DMS153 treated with DMSO at 0.1 percent for 48 hours (cell line): Measurements from ENCODE around the gene PHGDH.
"Not testable (repeated sequence)": the region's sequence is repeated elsewhere in the genome, so short reads cannot be mapped to it uniquely, and the experiment has no call there.

Source experiments
- DNase-seq: peaks from one replicate; lab custom pipeline; 2025; ENCODE audit not compliant: unreplicated experiment; lab: John Stamatoyannopoulos, UW

Gene PHGDH

DNA sequence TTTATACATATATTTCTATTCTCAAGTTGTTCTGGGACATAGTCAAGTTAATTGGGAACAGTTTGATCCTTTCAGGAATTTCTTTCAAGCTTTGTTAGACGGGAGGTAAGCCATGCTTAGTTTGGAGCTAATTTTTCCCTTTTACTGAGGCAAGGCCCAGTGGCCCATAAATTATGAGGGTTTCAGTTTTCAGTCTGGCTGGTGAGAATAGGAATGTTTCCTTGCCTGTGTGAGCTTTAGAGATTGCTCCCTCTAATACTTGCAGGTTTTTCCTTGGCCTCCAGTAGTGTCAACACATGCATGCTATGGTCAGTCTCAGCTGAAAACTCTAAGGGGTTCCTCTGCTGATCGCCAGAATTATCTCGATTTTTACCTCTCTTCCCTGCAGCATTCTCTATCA, 14.1 kb upstream of the PHGDH start:
- DNase-seq, result no peak

DNA sequence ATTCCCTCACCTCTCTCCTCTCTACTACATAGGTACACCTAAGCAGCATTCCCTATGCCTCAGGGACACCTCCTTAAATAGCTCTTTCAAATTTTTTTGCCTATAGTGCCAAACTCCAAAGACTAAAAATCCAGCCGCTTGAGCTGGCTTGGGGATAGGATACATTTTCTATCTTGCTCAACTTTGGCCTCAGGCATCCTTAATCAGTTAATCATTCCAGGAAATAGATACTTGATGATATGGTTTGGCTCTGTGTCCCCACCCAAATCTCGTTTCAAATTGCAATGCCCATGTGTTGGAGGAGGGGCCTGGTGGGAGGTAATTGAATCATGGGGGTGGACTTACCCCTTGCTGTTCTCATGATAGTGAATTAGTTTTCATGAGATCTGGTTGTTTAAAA, 11.4 kb upstream of the PHGDH start:
- DNase-seq, result no peak

DNA sequence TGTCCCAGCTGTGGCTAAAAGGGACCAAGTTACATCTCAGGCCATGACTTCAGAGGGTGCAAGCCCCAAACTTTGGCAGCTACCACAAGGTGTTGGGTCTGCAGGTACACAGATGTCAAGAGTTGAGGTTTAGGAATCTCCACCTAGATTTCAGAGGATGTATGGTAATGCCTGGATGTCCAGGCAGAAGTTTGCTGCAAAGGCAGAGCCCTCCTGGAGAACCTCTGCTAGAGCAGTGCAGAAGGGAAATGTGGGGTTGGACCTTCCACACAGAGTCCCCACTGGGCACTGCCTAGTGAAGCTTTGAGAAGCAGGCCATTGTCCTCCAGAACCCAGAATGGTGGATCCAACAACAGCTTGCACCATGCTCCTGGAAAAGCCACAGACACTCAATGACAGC, 10.1 kb upstream of the PHGDH start:
- DNase-seq, result no peak

DNA sequence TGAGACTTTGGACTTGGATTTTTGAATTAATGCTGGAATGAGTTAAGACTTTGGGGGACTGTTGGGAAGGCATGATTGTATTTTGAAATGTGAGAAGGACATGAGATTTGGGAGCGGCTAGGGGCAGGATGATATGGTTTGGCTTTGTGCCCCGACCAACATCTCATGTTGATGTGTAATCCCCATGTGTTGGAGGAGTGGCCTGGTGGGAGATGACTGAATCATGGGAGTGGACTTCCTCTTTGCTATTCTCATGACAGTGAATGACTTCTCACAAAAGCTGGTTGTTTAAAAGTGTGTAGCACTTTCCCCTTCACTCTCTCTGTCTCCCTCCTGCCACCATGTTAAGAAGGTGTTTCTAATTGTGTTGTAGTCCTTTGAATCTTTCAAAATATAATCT, 9.3 kb upstream of the PHGDH start:
- no peak for DNase-seq

DNA sequence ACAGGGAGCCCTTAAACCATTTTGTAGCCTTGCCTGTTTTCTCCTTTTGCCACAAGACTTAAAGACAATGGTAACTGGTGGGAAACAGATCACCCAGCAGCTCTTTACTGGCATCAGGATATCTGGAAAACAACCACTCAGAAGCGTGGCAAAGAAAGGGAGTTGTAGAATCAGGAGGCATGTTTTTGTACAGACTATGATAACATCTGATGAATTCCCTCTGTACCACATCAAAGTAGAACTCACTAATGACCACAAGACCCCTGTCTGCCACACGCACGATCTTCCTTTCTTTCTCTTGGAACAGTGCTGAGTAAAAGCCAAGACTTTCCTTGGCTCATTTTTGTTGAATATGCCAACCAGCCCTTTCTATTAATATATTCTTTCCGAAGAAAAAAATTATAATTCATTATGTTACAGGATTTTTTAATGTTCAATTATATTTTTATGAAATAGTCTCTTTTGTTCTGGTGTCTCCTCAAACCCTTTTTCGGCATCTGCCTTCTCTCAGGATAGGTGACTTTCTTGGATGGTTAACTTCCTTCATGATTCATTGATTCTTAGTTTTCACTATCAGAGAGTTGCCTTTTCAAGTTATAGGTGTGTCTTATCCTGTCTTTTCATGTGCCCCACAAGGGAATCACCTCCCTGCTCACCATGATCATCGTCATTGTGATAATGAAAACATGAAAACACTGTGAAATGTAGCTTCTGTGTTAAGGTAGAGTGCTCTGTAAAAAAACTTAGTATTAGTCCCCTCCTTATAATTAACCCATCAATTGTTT, 7.9 kb upstream of the PHGDH start:
- DNase-seq, result no peak

DNA sequence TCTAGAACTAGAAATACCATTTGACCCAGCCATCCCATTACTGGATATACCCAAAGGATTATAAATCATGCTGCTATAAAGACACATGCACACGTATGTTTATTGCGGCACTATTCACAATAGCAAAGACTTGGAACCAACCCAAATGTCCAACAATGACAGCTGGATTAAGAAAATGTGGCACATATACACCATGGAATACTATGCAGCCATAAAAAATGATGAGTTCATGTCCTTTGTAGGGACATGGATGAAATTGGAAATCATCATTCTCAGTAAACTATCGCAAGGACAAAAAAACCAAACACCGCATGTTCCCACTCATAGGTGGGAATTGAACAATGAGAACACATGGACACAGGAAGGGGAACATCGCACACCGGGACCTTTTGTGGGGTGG, 5.1 kb upstream of the PHGDH start:
- not testable (repeated sequence) for DNase-seq

DNA sequence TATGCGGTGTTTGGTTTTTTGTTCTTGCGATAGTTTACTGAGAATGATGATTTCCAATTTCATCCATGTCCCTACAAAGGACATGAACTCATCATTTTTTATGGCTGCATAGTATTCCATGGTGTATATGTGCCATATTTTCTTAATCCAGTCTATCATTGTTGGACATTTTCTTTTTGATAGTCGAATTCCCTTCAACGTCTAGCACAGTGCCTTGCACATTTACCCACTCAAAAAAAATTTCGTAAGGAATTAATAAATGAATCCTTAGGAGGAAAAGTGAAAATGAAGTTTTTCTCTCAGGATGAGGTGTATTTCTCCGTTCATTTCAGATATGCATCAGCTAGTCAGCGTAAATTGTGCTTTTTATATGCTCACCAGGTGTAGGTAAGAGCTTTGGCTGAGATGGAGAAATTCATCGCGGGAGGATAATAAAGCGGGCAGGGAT, 354 bp upstream of the PHGDH start:
- DNase-seq, result not testable (repeated sequence)

DNA sequence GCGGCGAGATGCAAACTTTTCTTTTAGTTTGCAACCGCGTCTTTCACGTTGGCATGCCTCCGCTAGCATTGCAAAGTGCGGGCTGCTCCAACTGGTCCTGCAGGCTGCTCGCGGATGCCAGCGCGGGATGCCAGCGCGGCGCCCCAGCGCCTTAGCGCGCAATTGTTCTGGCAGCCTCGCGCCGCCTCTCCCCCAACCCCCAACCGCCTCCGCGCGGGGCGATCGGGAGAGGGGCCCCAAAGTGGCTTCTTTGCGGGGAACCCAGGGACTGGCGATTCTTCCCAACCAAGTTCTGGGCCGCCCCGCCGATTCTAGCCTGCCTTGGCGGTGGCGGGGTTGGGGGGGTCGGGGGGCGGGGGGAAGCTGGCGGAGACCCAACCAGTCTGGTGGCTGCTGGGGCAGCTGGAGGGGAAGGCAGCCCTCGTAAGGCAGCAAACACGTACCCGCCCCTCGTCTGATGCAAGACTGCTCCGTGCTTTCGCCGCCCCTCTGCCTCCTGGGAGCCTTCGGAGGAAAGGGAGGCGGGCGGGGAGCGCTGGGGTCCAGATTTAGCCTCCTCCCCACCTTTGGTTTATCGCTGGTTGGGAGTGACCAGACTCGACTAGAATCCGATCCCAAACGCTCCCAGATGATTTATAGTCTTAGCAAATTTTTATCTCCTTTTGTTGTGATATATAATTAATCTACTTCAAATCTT, 756 bp downstream of the PHGDH start:
- DNase-seq, result peak; percentile 43

DNA sequence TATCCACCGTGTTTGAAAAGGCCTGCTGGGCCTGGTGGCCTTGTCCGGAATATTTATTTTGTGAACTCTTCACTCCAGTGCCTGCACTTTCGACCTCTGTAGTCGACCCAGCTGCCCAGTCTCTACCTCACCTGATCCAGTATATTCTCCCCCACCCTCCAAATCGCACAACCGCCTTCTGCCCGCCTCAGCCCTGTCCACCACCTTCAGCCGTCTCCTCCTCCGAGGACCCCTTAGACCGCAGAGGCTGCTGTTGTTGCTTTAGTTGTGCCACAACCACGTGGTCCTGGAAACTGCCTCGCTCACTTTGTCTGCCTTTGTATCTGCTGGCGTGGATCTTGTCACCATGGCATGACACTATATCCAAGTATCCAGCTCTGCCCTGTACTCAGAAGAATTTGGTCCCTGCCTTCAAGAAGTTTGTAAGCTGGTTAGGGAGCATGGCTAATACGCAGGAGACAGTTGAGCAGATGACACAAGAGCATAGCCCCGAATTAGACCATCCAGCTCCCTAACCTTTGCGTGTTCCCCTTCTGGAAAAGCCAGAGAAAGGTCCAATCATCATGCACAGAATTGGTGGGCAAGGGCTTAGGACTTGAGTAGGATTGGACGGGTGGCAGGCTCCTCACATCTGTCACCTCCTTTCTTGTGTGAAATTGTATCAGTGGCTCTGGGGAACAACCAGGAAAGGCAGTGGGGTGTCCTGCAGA, 1.5 kb downstream of the PHGDH start:
- no peak for DNase-seq

DNA sequence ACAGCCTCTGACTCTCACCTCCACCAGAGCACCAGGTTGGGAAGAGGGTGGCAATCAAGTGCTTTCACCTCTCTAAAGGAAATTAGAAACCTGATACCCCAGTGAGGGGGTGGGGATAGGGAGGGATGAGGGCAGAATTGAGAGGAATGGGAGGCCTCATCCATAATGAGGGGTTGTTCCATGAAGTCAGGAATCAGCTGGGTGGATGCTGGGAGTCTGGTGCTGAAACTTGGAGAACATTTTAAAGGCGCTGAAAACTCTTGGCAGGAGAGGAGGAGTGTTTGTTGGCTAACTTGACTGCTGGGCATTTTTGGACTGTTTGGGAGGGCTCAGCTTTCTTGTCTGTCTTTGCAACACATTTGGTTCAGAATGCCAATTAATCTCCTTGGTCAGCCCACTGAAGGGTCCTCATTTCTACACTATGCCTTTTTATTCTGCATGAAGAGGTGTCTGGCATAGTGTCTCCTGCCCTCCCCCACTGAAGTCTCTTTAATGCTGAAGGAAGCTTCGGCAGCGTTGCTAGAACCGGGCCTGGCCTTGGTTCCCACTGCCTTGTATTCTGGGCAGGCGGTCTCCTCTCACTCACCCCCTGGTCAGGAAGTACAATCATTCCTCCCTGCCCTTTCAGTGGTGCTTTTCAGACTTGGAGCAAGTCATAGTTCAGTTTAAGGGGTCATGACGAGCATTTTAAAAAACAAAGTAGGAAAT, 2.2 kb downstream of the PHGDH start:
- DNase-seq, result peak; percentile 56

DNA sequence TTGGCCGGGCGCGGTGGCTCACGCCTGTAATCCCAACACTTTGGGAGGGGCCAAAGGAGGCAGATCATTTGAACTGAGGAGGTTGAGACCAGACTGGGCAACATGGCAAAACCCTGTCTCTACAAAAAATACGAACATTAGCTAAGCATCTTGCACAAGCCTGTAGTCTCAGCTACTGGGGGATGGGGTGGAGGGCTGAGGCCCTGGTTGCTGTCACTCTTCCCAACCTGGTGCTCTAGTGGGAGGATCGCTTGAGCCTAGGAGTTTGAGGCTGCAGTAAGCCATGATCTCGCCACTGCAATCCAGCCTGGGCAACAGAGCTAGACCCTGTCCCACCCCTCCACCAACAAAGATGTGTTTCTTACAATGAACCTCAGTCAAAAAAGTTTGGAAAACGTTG, 2.8 kb downstream of the PHGDH start:
- no peak for DNase-seq

DNA sequence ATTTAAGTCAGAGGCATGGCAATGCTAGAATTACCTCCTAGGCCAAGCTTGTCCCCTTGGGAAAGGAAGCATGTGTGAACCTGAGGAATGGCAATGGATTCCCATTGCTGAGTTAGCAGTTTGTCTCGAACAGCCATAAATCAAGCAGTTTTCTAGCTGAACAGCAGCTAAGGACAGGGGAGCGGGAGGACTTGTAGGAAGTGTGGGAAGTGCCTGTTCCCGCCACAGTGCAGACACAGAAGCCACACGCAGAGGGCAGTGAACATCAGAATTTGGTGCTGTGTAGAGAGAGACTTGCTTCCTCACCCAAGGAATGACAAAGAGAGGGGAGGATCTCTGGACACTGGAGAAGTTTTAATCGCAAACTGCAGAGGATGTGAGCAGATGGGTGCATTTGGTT, 3.8 kb downstream of the PHGDH start:
- DNase-seq, result no peak

DNA sequence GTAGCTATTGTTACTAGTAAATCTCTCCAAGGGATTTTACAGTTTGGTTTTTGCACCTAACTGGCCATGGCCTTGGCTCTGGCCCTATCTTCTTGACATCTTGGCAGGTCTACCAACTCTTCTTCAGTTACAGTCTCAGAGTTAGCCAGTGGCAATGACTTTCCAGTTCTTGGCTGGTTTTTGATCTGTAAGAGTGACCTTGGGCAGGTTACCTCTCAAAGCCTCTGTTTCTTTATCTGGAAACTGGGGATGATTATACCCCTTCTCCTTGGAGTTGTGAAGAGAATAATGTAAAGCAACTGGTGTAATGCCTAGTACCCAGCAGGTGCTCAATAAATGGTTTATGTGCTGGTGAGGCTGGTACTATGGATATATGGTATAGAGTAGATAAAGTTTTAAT, 6.7 kb downstream of the PHGDH start:
- no peak for DNase-seq

DNA sequence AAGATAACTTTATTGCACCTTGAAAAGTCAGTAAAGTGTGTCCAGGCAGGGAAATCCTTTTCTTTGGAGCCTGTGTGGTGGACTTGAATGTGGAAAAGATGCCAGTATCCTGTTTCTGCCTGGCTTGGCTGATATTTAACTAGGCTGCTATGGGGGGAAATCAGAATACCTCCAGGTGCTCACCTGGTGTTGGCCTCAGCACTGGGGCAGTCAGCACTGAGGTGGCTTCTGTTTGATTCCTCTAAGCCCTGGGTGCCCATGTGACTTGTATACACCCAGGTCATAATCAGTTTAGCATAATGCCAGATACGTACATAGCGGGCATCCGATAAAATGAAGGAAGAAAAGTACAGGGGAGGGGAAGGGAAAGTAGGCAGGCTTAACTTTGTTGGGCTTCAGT, 7.2 kb downstream of the PHGDH start:
- DNase-seq, result no peak

DNA sequence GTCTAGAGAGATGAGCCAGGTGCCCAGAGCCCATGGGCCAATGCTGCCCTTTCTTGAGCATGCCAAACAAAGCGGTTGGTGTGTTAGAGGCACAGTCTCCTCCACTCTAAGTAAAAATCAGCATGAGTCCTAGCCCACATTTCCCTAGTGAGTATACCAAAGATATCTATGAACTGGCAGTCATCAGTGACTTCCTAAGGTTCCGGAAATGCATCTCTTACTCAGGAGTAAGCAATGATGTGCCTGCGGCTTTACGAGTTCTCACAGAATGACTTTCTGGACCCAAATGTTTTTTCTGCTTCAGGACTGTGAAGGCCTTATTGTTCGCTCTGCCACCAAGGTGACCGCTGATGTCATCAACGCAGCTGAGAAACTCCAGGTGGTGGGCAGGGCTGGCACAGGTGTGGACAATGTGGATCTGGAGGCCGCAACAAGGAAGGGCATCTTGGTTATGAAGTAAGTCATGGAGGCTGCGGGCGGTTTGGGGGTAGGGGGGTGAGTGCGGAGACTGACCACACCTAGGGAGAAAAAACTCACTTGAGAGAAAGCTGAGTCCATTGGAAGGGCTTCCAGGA, 9.2 kb downstream of the PHGDH start:
- no peak for DNase-seq

DNA sequence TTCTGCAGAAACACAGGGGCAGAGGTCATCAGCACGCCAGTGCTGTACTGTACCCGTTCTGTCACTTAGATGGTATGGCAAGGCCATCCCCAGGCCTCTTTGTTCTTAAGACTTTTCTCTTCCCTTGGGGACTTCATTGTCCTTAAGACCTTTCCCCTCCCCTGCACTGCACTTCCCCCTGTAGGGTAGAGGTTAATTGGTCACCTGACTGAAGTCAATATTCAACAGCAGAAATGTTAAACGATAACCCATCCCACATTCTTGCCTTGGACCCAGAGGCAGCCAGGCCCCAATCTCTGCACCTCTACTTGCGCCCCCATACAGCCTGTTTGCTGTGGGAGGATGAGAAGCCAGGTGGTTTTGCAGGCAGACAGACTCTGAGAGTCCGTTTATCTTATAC, 10.2 kb downstream of the PHGDH start:
- no peak for DNase-seq

DNA sequence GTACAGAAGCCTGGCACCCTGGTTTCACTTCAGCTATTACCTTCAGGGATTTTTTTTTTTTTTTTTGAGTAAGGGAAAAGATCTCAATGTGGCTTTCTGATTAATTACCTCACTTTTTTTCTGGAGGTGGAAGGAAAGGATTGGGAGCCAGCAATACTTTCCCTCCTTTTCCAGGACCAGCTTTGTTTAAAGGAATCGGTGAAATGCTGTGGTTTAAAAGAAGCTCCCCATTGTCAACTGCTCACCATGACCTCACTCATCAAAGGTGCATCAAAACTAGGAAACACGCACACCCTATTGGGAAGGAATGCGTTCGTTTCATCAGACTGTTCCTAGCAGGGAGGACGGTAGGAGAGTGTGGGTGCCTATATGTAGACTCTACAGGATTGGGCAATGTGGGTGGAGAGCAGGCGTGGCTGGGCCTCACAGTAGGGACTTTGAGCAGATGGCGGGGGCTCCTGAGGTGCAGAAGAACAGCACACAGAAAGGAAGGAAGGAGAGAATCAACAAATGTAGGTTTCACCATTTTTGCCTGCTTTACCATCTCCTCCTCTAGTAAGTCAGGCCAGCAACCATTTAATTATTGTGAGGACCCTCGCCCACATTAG, 13.0 kb downstream of the PHGDH start:
- no peak for DNase-seq

DNA sequence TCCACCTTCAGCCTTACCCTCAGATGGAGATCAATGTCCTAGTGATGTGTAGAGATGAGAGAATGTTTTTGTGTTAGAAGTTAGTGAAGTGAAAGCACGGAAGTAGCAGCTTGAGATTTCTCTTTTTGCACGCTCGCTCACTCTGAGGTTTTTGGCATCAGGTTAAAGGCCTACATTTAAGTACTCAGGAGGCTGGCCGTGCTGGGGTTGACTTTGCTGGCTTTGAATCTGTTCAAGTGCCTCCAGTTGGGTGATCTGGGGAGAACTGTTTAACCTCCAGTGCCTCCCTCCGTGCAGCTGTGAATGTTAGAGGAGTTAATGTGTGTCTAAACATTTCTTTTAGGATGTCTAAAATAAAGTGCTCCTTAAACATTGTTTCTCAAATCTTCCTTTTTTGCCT, 13.9 kb downstream of the PHGDH start:
- no peak for DNase-seq

DNA sequence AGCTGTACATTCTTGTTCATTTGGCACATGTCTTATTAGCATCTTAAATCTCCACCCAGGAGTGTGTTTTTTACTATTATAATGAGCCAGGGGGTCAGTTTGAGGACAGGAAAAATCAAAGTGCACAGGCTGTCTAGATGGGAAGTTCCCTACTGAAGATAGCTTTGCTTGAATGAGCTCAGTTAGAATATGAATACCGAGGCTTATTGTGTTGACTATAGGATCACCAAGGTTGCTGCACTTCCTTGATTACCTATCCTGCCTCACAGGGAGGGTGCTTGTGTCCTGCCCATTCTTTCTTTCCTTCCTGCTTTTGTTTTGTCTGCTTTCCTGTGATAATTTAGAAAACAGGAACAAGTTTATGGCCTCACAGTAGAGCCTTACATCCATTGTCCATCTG, 16.3 kb downstream of the PHGDH start:
- no peak for DNase-seq

DNA sequence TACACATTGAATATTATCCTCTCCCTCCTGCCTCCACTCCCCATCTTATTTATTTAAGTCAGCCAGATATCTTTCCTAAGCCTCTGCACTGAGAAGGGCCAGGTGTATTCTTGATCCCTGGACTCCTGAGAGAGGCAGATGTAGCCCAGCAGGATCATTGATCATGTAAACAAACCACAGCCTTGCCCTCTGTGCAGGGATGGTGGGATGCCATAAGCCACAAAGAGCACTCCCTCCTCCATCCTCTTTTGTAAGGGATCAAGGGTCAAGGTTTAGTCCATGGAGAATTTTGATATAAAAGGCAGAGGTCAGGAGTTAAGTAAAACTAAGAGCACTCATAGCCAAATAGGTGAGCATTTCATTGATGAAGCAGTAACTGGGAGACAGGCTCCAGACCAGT, 17.3 kb downstream of the PHGDH start:
- no peak for DNase-seq

DNA sequence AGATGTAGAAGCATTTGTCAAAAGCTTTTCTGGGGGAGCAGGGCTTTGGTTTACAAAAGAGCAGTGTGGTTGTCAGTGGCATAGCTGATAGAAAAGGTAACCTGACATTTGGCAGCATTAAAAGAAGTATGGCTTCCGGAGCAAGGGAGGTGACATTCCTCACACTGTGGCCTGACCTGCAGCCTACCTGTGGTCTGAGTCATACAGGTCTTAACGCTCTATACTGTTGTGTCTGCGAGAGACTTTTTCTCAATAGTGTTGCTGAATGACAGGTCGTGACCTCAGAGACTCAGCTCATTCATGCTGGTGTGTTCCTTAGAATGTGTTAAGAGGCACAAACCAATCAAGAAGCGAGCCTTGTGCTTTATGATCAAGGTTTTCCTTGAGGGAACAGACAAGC, 19.3 kb downstream of the PHGDH start:
- DNase-seq, result no peak
